Adipose tissue (tissue), 3 donors: ENCODE results near the gene NSUN4. TPM values are rescaled to one million over a fixed set of nuclear protein-coding genes. Genes with fewer than 3 reads are reported as not detected.
"Not testable (repeated sequence)": the region's sequence is repeated elsewhere in the genome, so short reads cannot be mapped to it uniquely, and the experiment has no call there.

Source experiments
- H3K27ac ChIP-seq: one replicate; pipeline ENCODE4 v1.5.1; 2013; ENCODE audit warnings: low read depth, low read length
- WGBS, 3 donors: extraction: QIAGEN DNeasy Blood & Tissue Kit; methylation state at CpG; one replicate each; pipeline ENCODE4 v1.1.7; 2013; 5-methylcytosine and 5-hydroxymethylcytosine counted together
- polyA plus RNA-seq, 3 donors: library from polyadenylated mRNA; stranded (reverse); fragments of 200-250 nt; gene quantifications; one replicate each; pipeline ENCODE4 v1.2.3, GENCODE V29; 2013
- donor health status: healthy with polysubstance abuse.
- donor health status: Bipolar disorder and iron deficiency.
- donor health status: healthy.

The NSUN4 gene
- polyA plus RNA-seq, 3 donors = 10.0 to 19.8 (median 10.8) TPM

DNA sequence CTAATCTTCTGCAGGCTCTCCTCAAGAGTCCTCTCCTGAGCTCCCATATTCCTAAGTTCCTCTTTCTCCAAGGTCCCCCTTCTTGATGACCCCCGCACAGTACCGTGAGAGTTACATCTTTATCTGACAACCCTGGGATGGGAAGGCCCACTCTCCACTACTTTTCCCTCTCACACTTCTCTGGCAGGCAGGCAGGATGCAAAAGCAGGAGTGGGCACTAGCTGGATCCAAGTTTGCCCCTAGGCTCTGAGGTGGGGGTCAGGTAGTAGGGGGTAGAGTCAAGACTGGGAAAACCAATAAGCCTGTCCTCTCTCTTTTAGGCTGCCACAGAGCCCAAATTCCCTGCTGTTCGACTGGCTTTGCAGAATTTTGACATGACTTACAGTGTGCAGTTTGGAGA lies 3.9 kb downstream of the NSUN4 start:
- no peak overlapping the region for H3K27ac ChIP-seq
- WGBS, 3 donors = 84 to 94% (median 86%) methylated on average over 3 of the region's 3 CpGs

DNA sequence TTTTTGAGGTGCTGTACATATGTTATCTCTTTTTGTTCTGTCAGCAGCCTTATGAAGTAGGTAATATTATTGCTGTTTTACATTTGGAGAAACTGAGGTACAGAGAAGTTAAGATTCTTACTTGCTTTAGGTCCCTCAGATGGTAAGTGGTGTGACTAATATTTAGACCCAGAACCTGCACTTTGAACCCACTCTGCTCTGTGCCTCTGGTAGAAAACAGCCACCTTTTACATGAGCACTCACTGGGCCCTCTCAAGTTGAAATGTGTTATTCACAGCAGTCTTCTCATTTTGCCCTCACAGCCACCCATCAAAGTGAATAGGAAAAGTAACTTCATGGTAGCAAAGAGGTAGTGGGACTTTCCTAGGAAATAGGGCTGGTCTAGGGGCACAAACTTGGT lies 4.7 kb downstream of the NSUN4 start:
- H3K27ac ChIP-seq = no peak overlapping the region

DNA sequence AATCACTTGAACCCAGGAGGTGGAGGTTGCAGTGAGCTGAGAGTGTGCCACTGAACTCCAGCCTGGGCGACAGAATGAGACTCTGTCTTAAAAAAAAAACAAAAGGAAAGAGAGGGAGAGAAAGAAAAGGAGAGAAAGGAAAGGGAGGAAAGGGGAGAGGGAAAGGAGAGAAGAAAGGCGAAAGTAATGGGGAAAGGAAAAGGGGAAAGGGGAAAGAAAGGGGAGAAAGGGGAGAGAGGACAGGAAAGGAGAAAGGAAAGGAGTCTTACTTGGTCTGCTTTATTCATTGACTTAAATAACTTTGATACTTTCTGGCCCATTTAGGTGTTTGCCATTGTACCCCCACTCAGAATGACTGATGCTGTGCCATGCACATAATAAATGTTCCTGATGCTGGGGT lies 11.8 kb downstream of the NSUN4 start:
- WGBS, 3 donors = 81 to 88% (median 86%) methylated on average over 2 of the region's 2 CpGs
- no peak overlapping the region for H3K27ac ChIP-seq

DNA sequence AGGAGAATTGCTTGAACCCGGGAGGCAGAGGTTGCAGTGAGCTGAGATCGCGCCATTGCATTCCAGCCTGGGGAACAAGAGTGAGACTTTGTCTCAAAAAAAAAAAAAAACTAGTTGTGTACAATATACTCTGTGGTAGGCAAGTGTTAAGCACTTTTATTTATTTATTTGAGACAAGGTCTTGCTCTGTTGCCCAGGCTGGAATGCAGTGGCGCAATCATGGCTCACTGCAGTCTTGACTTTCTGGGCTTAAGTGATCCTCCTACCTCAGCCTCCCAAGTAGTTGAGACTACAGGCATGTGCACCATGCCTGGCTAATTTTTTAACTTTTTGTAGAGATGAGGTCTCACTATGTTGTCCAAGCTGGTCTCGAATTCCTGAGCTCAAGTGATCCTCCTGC lies 15.3 kb downstream of the NSUN4 start:
- WGBS, 3 donors = 81 to 98% (median 84%) methylated on average over 5 of the region's 5 CpGs

DNA sequence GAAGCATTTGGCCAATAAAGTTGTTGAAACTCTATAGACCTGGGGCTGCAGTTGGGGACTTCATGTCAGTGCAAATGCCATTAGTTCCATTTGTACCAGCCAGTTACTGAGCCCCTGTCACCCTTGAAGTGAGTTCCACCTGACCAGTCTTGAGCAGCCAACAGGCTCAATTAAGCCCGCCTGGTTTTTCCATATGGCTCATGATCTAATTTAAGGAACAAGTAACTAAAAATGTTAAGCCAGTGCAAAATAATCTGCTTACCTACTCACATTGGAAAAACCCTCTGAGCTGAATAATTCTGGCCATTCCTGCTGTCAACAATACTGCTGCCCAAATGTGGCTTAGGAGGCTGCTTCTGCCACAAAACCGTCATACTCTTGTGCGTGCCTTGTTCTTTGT lies 21.6 kb downstream of the NSUN4 start:
- 89 to 94% (median 91%) methylated on average over 3 of the region's 3 CpGs for WGBS, 3 donors
- H3K27ac ChIP-seq = no peak overlapping the region

More for the DNA sequence above, 15.3 kb downstream of the NSUN4 start:
- not testable (repeated sequence) for H3K27ac ChIP-seq

DNA sequence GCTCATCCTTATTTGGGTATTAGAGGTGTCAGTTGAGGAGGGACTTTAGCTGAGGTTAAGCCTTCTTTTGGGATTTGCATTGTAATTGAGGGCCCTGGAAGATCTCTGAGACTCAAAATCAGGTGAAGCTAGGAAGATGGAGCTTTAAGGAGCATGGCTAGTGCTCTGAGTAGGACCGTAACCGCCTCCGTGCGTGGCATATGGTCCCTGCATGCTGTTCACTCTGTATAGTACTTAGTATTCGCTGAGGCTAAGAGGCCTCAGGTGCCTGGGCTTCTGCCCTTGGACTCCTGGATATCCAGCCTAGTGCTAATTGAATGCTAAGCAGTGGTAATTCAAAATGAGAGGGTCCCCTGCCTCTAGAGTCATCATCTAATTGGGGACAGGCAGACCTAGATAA lies 22.5 kb downstream of the NSUN4 start:
- H3K27ac ChIP-seq = no peak overlapping the region
- 93 to 98% (median 97%) methylated on average over 5 of the region's 5 CpGs for WGBS, 3 donors

DNA sequence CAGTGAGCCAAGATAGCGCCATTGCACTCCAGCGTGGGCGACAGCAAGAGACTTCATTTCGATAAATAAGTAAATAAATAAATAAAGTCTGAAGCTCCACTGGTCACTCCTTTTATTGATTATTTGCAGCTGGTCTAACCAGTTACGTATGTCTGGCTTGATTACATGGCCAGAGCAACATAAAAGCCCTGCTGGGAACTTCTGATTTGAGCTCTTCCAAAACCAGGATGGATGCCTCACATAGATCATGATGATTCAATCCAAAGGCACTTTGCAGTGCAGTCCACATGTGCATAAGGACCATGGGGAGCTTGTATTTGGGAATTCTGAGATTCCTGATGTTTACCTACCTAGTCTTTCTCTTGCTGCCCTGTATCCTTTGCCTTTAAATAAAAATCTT lies 24.0 kb downstream of the NSUN4 start:
- WGBS, 3 donors = 35 to 87% (median 85%) methylated on average over 5 of the region's 5 CpGs

DNA sequence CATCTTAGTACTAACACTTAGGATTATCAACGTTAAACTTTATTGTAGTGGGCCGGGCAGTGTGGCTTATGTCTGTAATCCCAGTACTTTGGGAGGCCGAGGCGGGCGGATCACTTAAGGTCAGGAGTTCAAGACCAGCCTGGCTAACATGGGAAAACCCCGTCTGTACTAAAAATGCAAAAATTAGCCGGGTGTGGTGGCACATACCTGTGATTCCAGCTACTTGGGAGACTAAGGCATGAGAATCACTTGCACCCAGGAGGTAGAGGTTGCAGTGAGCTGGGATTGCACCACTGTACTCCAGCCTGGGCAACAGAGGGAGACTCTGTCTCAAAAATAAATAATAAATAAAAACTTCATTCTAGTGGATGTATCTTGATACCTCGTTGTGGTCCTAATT lies 25.2 kb downstream of the NSUN4 start:
- WGBS, 3 donors = 94 to 97% (median 95%) methylated on average over 8 of the region's 8 CpGs

More for the DNA sequence above, 24.0 kb downstream of the NSUN4 start:
- H3K27ac ChIP-seq = no peak overlapping the region

DNA sequence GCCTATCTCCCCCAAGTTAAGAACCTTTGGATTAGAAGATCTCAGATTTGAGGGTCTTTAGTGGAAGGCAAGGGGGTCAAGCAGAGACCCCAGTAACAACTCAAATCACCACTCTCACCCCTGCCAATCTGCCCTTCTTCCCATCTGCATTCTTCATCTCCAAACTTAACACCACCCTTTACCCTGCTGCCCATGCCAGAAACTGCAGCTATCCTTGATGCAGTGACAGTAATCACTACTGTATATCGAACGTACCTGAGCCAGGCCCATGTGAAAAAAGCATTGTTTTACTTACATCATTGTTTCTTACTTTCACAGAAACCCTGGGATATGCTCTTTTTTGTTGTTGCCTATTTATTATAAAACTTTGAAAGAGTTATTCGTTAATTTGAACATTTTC lies 26.5 kb downstream of the NSUN4 start:
- 66 to 95% (median 90%) methylated on average over 3 of the region's 3 CpGs for WGBS, 3 donors
- no peak overlapping the region for H3K27ac ChIP-seq

More for the DNA sequence above, 25.2 kb downstream of the NSUN4 start:
- H3K27ac ChIP-seq = not testable (repeated sequence)

DNA sequence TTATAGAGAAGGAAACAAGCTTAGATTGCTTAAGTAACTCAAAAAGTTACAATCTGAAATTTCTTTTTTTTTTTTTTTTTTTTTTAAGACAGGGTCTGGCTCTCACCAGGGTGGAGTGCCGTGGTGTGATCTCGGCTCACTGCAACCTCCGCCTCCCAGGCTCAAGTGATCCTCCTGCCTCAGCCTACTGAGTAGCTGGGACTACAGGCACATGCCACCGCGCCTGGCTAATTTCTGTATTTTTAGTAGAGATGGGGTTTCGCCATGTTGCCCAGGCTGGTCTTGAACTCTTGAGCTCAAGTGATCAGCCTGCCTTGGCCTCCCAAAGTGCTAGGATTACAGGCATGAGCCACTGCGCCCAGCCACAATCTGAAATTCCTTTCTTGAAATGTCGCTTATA lies 27.1 kb downstream of the NSUN4 start:
- 94 to 99% (median 98%) methylated on average over 8 of the region's 8 CpGs for WGBS, 3 donors
- H3K27ac ChIP-seq = not testable (repeated sequence)

DNA sequence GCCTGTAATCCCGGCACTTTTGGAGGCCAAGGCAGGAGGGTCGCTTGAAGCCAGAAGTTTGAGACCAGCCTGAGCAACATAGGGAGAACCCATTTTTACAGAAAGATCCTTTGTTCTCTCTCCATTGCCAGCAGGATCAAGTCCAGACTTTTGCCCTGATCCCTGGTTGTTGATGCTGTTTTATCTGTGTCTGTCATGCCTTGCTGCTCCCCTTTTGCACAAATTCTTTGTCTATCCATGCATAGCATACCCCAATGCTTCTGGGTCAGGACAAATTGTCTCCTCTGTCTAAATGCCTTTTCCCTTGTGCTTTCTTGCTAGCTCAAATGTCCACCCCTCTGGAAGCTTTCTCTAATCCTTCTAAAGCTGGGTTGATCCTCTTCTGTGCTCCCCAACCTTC lies 28.2 kb downstream of the NSUN4 start:
- no peak overlapping the region for H3K27ac ChIP-seq
- WGBS, 3 donors = 100% methylated on average over 2 of the region's 2 CpGs

DNA sequence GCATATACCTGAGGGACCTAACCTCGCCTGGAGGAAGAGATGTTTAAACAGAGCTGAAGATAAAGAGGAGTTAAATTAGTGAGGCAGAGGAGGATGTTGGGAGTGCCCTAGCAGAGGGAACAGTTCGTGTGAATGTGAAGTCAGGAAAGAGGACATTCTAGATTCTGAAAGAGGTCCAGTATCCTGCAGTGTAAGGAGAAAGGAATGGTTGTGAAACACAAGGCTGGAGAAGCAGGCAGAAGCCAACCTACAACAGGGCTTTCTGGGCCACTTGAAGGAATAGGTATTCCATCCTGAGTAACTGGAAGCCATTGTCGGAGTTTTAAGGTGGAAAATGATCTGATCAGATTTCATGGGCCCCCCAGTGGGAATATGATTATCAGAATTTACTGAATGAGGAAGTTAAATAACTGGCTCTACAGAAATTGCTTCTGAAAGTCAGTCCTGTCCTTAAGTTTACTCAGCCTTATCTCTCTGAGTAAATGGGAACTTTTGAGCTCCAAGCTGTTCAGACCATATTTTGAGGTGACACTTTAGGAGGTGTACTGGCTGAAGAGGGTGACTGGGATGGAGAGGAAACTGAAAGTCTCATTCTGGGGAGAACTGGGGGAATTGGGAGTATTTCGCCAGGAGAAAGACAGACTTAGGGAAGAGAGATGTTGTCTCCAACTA lies 29.1 kb downstream of the NSUN4 start:
- no peak overlapping the region for H3K27ac ChIP-seq
- WGBS, 3 donors = 52 to 66% (median 65%) methylated on average over 4 of the region's 4 CpGs

DNA sequence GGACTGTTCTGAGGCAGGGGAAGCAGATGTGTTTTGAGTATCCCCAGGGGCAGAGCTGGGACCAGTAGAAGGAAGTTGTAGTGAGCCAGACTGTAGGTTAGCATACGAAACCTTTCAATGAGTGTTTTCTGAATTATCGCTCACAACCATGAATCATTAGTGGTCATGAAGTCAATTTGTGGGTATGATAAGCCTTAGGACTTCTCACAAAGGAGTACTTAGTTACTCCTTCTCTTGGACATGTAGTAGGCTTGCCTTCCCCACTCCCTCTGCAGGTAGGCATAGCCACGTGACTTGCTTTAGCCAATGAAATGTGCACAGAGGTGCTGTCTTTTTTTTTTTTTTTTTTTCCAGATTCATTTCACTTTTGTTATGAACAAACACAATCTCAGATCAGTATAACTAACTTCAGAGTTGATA lies 29.6 kb downstream of the NSUN4 start:
- no peak overlapping the region for H3K27ac ChIP-seq
- 70 to 85% (median 71%) methylated on average over 3 of the region's 3 CpGs for WGBS, 3 donors

DNA sequence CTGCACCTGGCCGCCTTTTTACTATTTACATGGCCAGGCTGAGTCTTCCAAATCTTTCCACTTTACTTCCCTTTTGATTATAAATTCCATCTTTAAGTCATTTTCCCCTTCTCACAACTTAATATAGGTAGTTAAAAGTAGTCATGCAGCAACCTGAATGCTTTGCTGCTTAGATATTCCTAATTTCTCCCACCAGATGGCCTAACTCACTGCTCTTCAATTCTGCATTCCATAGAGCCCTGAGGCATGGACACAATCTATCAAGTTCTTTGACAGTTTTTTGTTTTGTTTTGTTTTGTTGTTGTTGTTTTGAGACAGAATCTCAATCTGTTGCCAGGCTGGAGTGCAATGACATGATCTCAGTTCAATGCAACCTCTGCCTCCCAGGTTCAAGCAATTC lies 31.8 kb downstream of the NSUN4 start:
- no peak overlapping the region for H3K27ac ChIP-seq
- 92 to 100% (median 97%) methylated on average over 1 of the region's 1 CpG for WGBS, 3 donors

DNA sequence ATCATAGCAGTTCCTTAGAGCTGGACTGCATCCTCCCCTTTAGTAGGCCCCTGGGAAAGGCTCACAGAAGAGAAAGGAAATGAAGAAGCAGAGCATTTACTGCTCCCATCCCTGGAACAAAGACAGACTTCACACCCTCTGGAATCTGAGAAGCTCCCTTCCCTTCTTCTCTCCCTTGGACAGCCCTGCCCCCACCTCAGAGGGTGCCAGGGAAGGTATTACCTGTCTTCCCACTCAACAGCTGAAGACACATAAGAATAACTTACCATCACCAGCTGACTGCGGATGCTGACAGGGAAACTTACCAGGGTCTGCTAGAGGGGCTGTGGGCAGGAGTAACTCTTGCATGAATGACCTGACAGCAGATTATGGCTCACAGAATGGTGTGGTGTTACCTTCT lies 39.4 kb downstream of the NSUN4 start:
- 95 to 100% (median 100%) methylated on average over 1 of the region's 1 CpG for WGBS, 3 donors
- no peak overlapping the region for H3K27ac ChIP-seq

DNA sequence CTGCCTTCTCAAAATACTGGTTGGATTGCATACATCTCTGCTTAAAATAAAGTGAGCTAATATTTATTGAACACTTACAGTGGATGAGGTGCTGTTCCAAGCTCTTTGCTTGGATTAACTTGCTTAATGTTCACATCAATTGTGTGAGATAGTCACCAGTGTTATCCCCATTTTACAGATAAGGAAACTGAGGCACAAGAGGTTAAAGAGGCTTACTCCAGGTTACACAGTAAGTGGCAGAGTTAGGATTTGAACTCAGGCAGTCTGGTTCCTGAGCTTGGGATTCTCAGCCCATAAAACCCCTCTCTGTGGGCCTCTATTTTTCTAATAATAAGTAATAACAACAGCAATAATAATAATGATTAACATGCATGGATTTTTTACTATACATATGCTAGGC lies 39.9 kb downstream of the NSUN4 start:
- H3K27ac ChIP-seq = no peak overlapping the region

DNA sequence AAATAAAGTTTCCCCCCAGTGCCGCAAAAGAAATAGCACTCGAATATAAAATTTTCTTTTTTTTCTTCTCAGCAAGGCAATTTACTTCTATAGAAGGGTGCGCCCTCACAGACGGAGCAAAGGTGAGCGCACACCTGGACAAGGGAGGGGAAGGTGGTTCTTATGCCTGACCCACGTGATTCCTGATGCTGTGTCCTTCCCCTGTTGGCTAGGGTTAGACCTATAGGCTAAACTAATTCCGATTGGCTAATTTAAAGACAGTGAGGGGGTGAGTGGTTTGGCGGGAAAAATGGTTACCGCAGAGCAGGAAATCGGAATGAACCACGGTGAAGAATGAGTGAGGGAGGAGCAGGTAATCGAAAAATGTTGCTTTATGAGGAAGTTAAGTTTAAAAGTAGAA lies 52.9 kb downstream of the NSUN4 start:
- WGBS, 3 donors = 82 to 90% (median 86%) methylated on average over 12 of the region's 12 CpGs
- no peak overlapping the region for H3K27ac ChIP-seq

DNA sequence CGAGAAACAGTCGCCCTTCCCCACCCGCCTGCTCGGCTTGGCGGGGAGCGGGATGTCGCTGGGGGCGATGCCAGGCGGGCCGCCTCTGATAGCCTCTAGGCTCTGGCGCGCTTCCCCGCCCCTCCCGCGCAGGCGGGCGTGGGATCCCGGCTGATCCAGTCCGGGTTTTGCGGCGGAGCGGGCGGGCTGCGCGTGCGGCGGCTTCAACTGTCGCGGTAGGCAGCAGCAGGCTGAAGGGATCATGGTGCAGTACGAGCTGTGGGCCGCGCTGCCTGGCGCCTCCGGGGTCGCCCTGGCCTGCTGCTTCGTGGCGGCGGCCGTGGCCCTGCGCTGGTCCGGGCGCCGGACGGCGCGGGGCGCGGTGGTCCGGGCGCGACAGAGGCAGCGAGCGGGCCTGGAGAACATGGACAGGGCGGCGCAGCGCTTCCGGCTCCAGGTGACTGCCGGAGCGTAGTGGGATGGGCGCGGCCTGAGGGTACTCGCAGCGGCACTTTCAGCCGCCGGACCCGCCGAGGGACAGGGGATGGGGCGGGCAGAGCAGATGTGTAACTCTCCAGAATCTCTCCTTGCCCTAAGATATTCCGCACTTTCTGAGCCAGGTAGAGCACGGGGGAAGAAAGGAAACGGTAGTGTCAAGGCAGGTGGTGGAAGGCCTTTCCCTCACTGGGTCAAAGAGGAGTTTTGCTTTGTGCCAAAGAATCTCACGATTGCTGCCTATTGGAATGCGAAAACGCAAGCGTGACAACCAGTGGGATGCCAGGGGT lies 53.7 kb downstream of the NSUN4 start, which contains the start of gene FAAH:
FAAH (plus strand) TSS at position 210 of the 764 bp plus-strand sequence; CDS start at position 242, 32 bp downstream.
- no peak within 1 kb of the TSS for H3K27ac ChIP-seq
- WGBS, 3 donors = 2 to 4% (median 3%) methylated on average over 74 to 75 of the region's 75 CpGs

DNA sequence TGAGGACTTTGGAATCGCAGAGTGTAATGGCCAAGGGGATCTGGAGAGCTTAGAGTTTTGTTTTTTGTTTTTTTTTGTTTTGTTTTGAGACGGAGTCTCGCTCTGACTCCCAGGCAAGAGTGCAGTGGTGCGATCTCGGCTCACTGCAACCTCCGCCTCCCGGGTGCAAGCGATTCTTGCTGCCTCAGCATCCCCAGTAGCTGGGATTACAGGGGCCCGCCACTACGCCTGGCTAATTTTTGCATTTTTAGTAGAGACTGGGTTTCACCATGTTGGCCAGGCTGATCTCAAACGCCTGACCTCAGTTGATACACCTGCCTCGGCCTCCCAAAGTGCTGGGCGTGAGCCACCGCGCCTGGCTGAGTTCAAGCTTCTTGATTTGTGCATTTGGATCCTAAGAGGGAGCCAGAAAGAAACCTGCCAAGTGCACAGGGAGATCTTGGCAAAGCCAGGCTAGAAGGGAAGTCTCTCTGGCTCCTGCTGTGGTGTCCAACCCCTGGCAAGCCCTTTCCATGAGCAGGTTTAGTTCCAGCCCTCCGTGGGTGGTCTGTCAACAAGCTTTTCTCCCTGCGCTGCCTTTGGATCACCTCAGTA lies 54.4 kb downstream of the NSUN4 start:
- 19 to 51% (median 49%) methylated on average over 17 of the region's 17 CpGs for WGBS, 3 donors
- H3K27ac ChIP-seq = no peak overlapping the region
